ENCODE results near the gene LRRFIP2. TPM values are rescaled to one million over a fixed set of nuclear protein-coding genes. Genes with fewer than 3 reads are reported as not detected.

LRRFIP2 gene
- total RNA-seq, 2 experiments from 2014 or later, result 25.9 to 30.7 TPM

- DNase-seq, result no peak
- H3K27ac Mint-ChIP-seq, result no peak overlapping the region
- no peaks in the 10 kb centered on the region for H3K27me3 Mint-ChIP-seq
- intact Hi-C loops (cut with micrococcal nuclease), result no loop called here
- no peaks in the 10 kb centered on the region for H3K4me1 Mint-ChIP-seq (ENCODE audit: low read depth)
- H3K9me3 Mint-ChIP-seq, result no peaks in the 10 kb centered on the region
- no peak overlapping the region for H3K4me3 Mint-ChIP-seq
- POLR2A ChIA-PET, result no interaction called here
- H3K36me3 Mint-ChIP-seq, result no peaks in the 10 kb centered on the region
- CTCF ChIA-PET, result no interaction called here
Measured at GRCh38 chr3:37103103-37103808, 71.1 kb downstream of the LRRFIP2 start.

DNA sequence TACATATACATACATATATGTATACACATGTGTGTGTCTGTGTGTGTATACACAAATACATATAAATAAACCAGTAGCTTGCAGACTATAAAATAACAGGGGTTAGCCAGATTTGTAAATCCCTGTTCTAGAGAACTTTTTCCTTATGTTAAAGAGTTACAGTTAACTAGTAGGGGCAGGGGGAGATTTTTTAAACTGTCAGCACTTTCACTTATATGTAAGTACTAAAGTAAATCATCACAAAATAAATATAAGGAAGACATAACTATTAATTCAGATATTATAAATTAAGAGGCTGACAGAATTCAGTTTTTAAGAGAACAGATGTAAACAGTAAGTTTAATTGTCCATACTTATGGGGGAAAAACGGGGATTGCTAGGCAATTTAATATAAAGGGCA is 74.0 kb downstream of the LRRFIP2 start:
- Mint-ChIP-seq H3K27ac (no peak overlapping the region), H3K4me3 (no peak overlapping the region), H3K36me3 (no peaks in the 10 kb centered on the region), H3K9me3 (no peaks in the 10 kb centered on the region), H3K4me1 (ENCODE audit: low read depth) (no peaks in the 10 kb centered on the region), H3K27me3 (no peaks in the 10 kb centered on the region)
- no peak for DNase-seq
- intact Hi-C loops (cut with micrococcal nuclease), result no loop called here
- CTCF ChIA-PET, result no interaction called here
- POLR2A ChIA-PET, result no interaction called here

DNA sequence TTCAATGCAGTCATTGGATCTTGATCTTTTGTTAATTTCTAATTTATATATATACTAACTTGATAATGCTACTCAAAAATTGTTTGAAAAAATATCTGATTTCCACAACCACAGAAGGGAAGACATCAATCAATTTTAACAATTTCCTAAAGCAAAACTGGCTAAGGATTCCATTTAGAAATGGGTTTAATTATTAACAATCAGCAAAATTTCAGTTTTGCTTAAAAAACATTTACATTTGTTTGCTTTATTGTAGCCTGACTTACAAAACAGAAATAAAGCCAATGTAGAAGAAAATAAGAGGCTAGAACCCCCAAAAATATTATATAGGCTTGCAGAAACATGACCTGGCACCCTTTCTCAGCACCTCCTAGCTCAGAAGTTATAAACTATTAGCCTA is 74.9 kb downstream of the LRRFIP2 start:
- H3K36me3 Mint-ChIP-seq, result no peaks in the 10 kb centered on the region
- intact Hi-C loops (cut with micrococcal nuclease), result no loop called here
- H3K27ac Mint-ChIP-seq, result no peak overlapping the region
- H3K9me3 Mint-ChIP-seq, result no peaks in the 10 kb centered on the region
- no peaks in the 10 kb centered on the region for H3K4me1 Mint-ChIP-seq (ENCODE audit: low read depth)
- H3K4me3 Mint-ChIP-seq, result no peak overlapping the region
- POLR2A ChIA-PET, result no interaction called here
- no peaks in the 10 kb centered on the region for H3K27me3 Mint-ChIP-seq
- CTCF ChIA-PET, result no interaction called here
- DNase-seq, result no peak

DNA sequence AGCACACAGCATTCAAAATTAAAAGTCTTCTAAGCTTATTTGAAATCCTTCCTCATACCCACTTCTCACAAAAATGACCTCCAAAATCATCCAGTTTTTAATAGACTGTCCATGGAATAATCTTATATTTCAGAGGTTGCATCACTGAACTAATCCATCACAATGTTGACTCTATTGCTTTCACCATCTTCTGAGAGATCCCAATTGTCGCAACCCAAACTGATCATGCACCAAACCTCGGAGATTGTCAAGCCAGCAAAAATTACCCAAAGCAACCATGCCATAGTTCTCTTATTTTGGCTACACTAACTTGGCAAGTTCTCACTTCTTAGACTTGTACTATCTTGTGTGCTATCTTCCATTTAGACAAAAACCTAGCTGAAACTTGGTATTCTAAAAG is 75.5 kb downstream of the LRRFIP2 start:
- no peak overlapping the region for H3K27ac Mint-ChIP-seq
- CTCF ChIA-PET, result interaction anchor here (0.6 kb wide), 1 partner anchor 71 kb away, joined by 3 read pairs; no protein-coding TSS in a partner anchor

DNA sequence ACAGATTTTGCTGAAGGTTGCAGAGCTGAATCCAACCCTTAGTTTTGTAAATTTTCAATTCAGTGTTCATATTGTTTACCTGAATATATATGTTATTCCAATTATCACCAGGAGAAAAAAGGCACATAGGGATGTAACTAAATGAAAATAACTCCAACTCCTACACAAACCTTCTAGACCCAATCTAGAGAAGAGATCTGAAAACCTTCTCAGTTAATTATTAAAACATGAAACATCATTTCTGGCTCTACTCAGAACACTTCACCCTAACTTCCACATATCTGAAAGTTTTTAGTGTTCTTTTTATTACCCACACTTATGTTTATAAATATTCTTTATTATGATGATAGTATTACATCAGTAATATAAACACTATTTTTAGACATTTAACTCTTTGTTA is 76.6 kb downstream of the LRRFIP2 start:
- ChIA-PET POLR2A (no interaction called here), CTCF (no interaction called here)
- no peaks in the 10 kb centered on the region for H3K27me3 Mint-ChIP-seq
- no peak overlapping the region for H3K4me3 Mint-ChIP-seq
- no peaks in the 10 kb centered on the region for H3K4me1 Mint-ChIP-seq (ENCODE audit: low read depth)
- intact Hi-C loops (cut with micrococcal nuclease), result no loop called here
- no peak for DNase-seq
- H3K27ac Mint-ChIP-seq, result no peak overlapping the region
- H3K36me3 Mint-ChIP-seq, result no peaks in the 10 kb centered on the region
- no peaks in the 10 kb centered on the region for H3K9me3 Mint-ChIP-seq

More for the DNA sequence above, 75.5 kb downstream of the LRRFIP2 start:
- POLR2A ChIA-PET, result no interaction called here
- no peak for DNase-seq
- intact Hi-C loops (cut with micrococcal nuclease), result no loop called here
- H3K27me3 Mint-ChIP-seq, result no peaks in the 10 kb centered on the region
- no peaks in the 10 kb centered on the region for H3K4me1 Mint-ChIP-seq (ENCODE audit: low read depth)
- H3K4me3 Mint-ChIP-seq, result no peak overlapping the region
- H3K9me3 Mint-ChIP-seq, result no peaks in the 10 kb centered on the region
- no peaks in the 10 kb centered on the region for H3K36me3 Mint-ChIP-seq

DNA sequence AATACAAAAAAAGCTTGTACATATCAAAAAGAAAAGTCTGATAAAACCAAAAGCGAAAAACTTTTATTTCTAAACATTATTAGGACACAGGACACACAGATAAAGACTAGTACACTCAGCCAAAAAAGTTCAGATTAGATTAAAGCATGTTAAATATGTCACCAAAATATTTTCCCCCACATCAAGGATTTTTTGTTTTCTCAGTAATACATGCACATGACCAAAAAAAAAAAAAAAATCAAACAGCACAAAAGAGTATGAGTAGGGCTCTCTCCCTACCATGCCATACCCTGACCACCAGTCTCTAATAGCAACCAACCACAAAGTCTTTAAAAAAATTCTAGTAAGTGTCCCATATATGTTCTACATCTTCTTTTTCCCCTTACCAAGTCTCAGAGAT is 77.4 kb downstream of the LRRFIP2 start:
- H3K36me3 Mint-ChIP-seq, result peaks cover 5% of the 10 kb centered on the region
- POLR2A ChIA-PET, result no interaction called here
- H3K27ac Mint-ChIP-seq, result no peak overlapping the region
- no peak overlapping the region for H3K4me3 Mint-ChIP-seq
- no peaks in the 10 kb centered on the region for H3K4me1 Mint-ChIP-seq (ENCODE audit: low read depth)
- CTCF ChIA-PET, result no interaction called here
- no peaks in the 10 kb centered on the region for H3K9me3 Mint-ChIP-seq
- no peaks in the 10 kb centered on the region for H3K27me3 Mint-ChIP-seq
- intact Hi-C loops (cut with micrococcal nuclease), result no loop called here
- no peak for DNase-seq

DNA sequence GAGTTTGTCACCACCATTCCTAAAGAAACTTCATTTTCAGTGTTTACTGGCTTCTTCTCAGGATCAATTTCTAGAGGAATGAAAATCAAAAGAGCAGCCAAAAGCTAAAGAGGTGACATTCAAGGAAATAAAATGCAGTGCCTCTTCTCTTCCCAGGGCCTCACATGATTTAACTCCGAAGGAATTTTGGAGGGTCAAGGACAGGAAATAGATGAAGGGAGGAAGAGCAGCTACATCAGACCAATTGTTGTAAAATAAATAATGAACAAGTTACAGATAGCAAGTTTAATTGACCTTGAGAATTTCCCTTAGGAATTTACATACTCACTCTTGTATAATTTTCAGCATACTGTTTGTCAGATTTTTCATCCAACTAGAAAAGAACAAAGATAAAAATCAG is 78.1 kb downstream of the LRRFIP2 start:
- no peak overlapping the region for H3K27ac Mint-ChIP-seq
- no peaks in the 10 kb centered on the region for H3K9me3 Mint-ChIP-seq
- ChIA-PET CTCF (no interaction called here), POLR2A (no interaction called here)
- intact Hi-C loops (cut with micrococcal nuclease), result no loop called here
- no peak overlapping the region for H3K4me3 Mint-ChIP-seq
- H3K36me3 Mint-ChIP-seq, result peaks cover 9% of the 10 kb centered on the region
- DNase-seq, result no peak
- no peaks in the 10 kb centered on the region for H3K4me1 Mint-ChIP-seq (ENCODE audit: low read depth)
- no peaks in the 10 kb centered on the region for H3K27me3 Mint-ChIP-seq

DNA sequence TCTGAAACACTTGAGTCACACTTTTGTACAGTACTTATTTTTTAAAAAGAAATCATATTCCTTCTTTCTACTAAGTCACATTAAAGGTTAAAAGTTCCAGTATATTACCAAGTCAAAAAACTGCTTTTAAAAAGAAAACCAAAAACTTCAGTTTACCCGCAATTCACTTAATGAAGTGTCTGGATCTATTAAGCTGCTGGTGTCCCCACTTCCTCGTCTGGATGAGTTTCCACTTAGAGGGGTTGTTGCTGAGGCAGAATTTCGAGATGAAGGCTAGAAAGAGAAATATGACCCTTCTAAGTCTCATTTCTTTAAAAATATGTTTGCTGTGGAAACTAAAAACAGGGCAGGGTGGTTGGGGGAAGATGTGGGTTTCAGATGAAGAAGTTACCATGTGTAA is 79.7 kb downstream of the LRRFIP2 start:
- DNase-seq, result no peak
- Mint-ChIP-seq H3K4me3 (no peak overlapping the region), H3K4me1 (ENCODE audit: low read depth) (no peaks in the 10 kb centered on the region), H3K9me3 (no peaks in the 10 kb centered on the region), H3K27ac (no peak overlapping the region), H3K36me3 (peaks cover 18% of the 10 kb centered on the region), H3K27me3 (no peaks in the 10 kb centered on the region)
- CTCF ChIA-PET, result interaction anchor here (0.9 kb wide), 1 partner anchor 136 kb away, joined by 3 read pairs; no protein-coding TSS in a partner anchor
- intact Hi-C loops (cut with micrococcal nuclease), result no loop called here
- POLR2A ChIA-PET, result no interaction called here

GRCh38 chr3:37093481-37093880 is 80.9 kb downstream of the LRRFIP2 start:
- H3K9me3 Mint-ChIP-seq, result no peaks in the 10 kb centered on the region
- no peaks in the 10 kb centered on the region for H3K4me1 Mint-ChIP-seq (ENCODE audit: low read depth)
- POLR2A ChIA-PET, result no interaction called here
- intact Hi-C loops (cut with micrococcal nuclease), result no loop called here
- DNase-seq, result no peak
- no peaks in the 10 kb centered on the region for H3K27me3 Mint-ChIP-seq
- H3K4me3 Mint-ChIP-seq, result no peak overlapping the region
- CTCF ChIA-PET, result interaction anchor here (0.9 kb wide), 1 partner anchor 135 kb away, joined by 3 read pairs; no protein-coding TSS in a partner anchor
- peaks cover 21% of the 10 kb centered on the region for H3K36me3 Mint-ChIP-seq
- H3K27ac Mint-ChIP-seq, result no peak overlapping the region

- H3K27me3 Mint-ChIP-seq, result no peaks in the 10 kb centered on the region
- H3K4me1 Mint-ChIP-seq (ENCODE audit: low read depth), result no peaks in the 10 kb centered on the region
- H3K27ac Mint-ChIP-seq, result no peak overlapping the region
- H3K4me3 Mint-ChIP-seq, result no peak overlapping the region
- DNase-seq, result no peak
- H3K36me3 Mint-ChIP-seq, result peaks cover 21% of the 10 kb centered on the region
- POLR2A ChIA-PET, result no interaction called here
- CTCF ChIA-PET, result no interaction called here
- no peaks in the 10 kb centered on the region for H3K9me3 Mint-ChIP-seq
- intact Hi-C loops (cut with micrococcal nuclease), result no loop called here
Measured at GRCh38 chr3:37092484-37092883, 81.9 kb downstream of the LRRFIP2 start.

GRCh38 chr3:37087870-37088269 is 86.5 kb downstream of the LRRFIP2 start:
- CTCF ChIA-PET, result no interaction called here
- no peak for DNase-seq
- Mint-ChIP-seq H3K4me3 (no peak overlapping the region), H3K4me1 (ENCODE audit: low read depth) (no peaks in the 10 kb centered on the region), H3K27me3 (no peaks in the 10 kb centered on the region), H3K27ac (no peak overlapping the region), H3K9me3 (no peaks in the 10 kb centered on the region), H3K36me3 (peaks cover 21% of the 10 kb centered on the region)
- intact Hi-C loops (cut with micrococcal nuclease), result no loop called here
- POLR2A ChIA-PET, result no interaction called here

GRCh38 chr3:37086918-37087317 is 87.5 kb downstream of the LRRFIP2 start:
- DNase-seq, result no peak
- Mint-ChIP-seq H3K4me1 (ENCODE audit: low read depth) (no peaks in the 10 kb centered on the region), H3K27ac (no peak overlapping the region), H3K36me3 (peaks cover 15% of the 10 kb centered on the region), H3K27me3 (no peaks in the 10 kb centered on the region), H3K4me3 (no peak overlapping the region), H3K9me3 (no peaks in the 10 kb centered on the region)
- ChIA-PET CTCF (no interaction called here), POLR2A (no interaction called here)
- intact Hi-C loops (cut with micrococcal nuclease), result no loop called here

GRCh38 chr3:37082317-37082716 is 92.1 kb downstream of the LRRFIP2 start:
- intact Hi-C loops (cut with micrococcal nuclease), result no loop called here
- ChIA-PET POLR2A (no interaction called here), CTCF (no interaction called here)
- no peak overlapping the region for H3K27ac Mint-ChIP-seq
- no peaks in the 10 kb centered on the region for H3K9me3 Mint-ChIP-seq
- DNase-seq, result no peak
- no peaks in the 10 kb centered on the region for H3K4me1 Mint-ChIP-seq (ENCODE audit: low read depth)
- H3K4me3 Mint-ChIP-seq, result no peak overlapping the region
- H3K27me3 Mint-ChIP-seq, result no peaks in the 10 kb centered on the region
- peaks cover 5% of the 10 kb centered on the region for H3K36me3 Mint-ChIP-seq
